ENCODE data around the gene AFF3. TPM values are rescaled to one million over a fixed set of nuclear protein-coding genes. Genes with fewer than 3 reads are reported as not detected.

The AFF3 gene
- polyA plus RNA-seq, 1 donor (not counting 4 experiments of a cell fraction or from before 2014, with no cell fraction given): not detected

DNA sequence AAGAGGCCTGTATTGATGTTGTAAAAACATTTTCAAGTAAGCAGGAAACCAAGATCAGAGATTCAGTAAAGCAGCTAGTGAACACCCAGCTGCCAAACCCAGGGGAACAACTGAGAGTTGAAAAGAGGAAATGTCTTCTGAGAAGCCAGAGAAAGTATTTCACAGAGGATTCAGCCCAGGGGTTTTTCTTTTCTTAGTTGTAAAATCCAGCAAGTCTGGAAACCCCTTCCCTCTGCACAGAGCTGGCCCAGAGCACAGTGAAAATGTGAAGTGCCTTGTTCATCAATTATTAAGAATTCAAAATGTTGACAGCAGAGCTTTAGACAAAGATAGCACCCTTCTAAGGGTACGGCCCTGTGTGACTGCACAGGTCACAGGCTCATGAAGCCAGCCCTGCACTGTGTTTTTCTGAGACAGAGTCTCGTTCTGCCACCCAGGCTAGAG lies 28.4 kb downstream of the AFF3 start:
- TF ChIP-seq, protein P1, sequence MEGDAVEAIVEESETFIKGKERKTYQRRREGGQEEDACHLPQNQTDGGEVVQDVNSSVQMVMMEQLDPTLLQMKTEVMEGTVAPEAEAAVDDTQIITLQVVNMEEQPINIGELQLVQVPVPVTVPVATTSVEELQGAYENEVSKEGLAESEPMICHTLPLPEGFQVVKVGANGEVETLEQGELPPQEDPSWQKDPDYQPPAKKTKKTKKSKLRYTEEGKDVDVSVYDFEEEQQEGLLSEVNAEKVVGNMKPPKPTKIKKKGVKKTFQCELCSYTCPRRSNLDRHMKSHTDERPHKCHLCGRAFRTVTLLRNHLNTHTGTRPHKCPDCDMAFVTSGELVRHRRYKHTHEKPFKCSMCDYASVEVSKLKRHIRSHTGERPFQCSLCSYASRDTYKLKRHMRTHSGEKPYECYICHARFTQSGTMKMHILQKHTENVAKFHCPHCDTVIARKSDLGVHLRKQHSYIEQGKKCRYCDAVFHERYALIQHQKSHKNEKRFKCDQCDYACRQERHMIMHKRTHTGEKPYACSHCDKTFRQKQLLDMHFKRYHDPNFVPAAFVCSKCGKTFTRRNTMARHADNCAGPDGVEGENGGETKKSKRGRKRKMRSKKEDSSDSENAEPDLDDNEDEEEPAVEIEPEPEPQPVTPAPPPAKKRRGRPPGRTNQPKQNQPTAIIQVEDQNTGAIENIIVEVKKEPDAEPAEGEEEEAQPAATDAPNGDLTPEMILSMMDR (optimal IDR thresholded peaks at IDR 0.05 in 1 of 3, IDR thresholded peaks at IDR 0.05 in 1 of 3, conservative IDR thresholded peaks at IDR 0.05 in 1 of 3; ENCODE audit: extremely low read depth in 1 of 3, insufficient read depth in 2 of 3, low read length in 3 of 3): no peak
- no peak for TF ChIP-seq EZH2 (IDR thresholded peaks at IDR 0.05; ENCODE audit: low read length)
- Histone ChIP-seq H3K36me3 (ENCODE audit: control insufficient read depth in 2 of 2, extremely low read depth in 1 of 2, insufficient read depth in 2 of 2, low read length in 2 of 2) (no peaks in the 10 kb centered on the region), H3K4me1 (ENCODE audit: control insufficient read depth, extremely low read depth, insufficient read depth, low read length) (no peaks in the 10 kb centered on the region), H3K9me1 (ENCODE audit: control insufficient read depth, extremely low read depth, insufficient read depth, low read length) (no peaks in the 10 kb centered on the region), H3K79me2 (ENCODE audit: control insufficient read depth, insufficient read depth, low read length) (no peaks in the 10 kb centered on the region), H3K27me3 (ENCODE audit: control insufficient read depth, extremely low read depth, insufficient read depth, low read length) (no peaks in the 10 kb centered on the region), H3K9ac (ENCODE audit: control insufficient read depth, extremely low read depth, insufficient read depth, low read length) (no peak overlapping the region), H3K9me3 (ENCODE audit: control insufficient read depth, low read depth, low read length) (no peaks in the 10 kb centered on the region), H3K4me2 (ENCODE audit: control insufficient read depth, extremely low read depth, insufficient read depth, low read depth, low read length) (no peak overlapping the region), H3K4me3 (ENCODE audit: control insufficient read depth in 2 of 3, extremely low read depth in 1 of 3, insufficient read depth in 2 of 3, low read depth in 1 of 3, low read length in 3 of 3) (no peak overlapping the region), H2AFZ (ENCODE audit: control insufficient read depth, low read length) (no peak overlapping the region), H4K20me1 (ENCODE audit: control insufficient read depth, extremely low read depth, insufficient read depth, low read length) (no peaks in the 10 kb centered on the region), H3K27ac (ENCODE audit: control insufficient read depth, insufficient read depth, low read length) (no peak overlapping the region)
- dilution Hi-C loops (cut with MboI; ENCODE audit: extremely low pct_ligation_motif_present, low sequenced_read_pairs): no loop called here
- FAIRE-seq: no peak
- no peak for DNase-seq (ENCODE audit: low read depth, low spot score)

DNA sequence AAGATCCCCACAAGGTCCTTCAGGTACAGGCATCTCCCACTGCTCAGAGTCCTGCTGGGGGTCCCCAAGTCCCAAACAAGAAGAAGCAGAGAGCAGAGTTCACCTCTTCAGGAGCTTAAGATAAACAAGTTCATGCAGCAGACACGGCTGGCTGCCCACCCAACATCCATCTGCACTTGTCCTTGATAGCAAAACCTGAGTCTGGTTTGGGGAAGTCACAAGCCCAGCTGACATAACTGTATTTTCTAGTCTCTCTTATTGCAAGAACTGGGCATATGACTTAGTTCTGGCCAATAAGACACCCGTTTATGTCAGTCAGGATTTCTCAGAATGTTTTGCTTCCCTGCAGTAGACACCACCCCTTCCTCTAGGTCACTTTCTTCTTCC lies 31.8 kb downstream of the AFF3 start:
- FAIRE-seq: no peak
- Histone ChIP-seq H4K20me1 (ENCODE audit: control insufficient read depth, extremely low read depth, insufficient read depth, low read length) (no peaks in the 10 kb centered on the region), H3K9me3 (ENCODE audit: control insufficient read depth, low read depth, low read length) (no peaks in the 10 kb centered on the region), H3K27me3 (ENCODE audit: control insufficient read depth, extremely low read depth, insufficient read depth, low read length) (peaks cover 29% of the 10 kb centered on the region), H3K27ac (ENCODE audit: control insufficient read depth, insufficient read depth, low read length) (no peak overlapping the region), H2AFZ (ENCODE audit: control insufficient read depth, low read length) (no peak overlapping the region), H3K4me1 (ENCODE audit: control insufficient read depth, extremely low read depth, insufficient read depth, low read length) (no peaks in the 10 kb centered on the region), H3K4me3 (ENCODE audit: control insufficient read depth in 2 of 3, extremely low read depth in 1 of 3, insufficient read depth in 2 of 3, low read depth in 1 of 3, low read length in 3 of 3) (no peak overlapping the region), H3K9ac (ENCODE audit: control insufficient read depth, extremely low read depth, insufficient read depth, low read length) (no peak overlapping the region), H3K79me2 (ENCODE audit: control insufficient read depth, insufficient read depth, low read length) (no peaks in the 10 kb centered on the region), H3K36me3 (ENCODE audit: control insufficient read depth in 2 of 2, extremely low read depth in 1 of 2, insufficient read depth in 2 of 2, low read length in 2 of 2) (no peaks in the 10 kb centered on the region), H3K4me2 (ENCODE audit: control insufficient read depth, extremely low read depth, insufficient read depth, low read depth, low read length) (no peak overlapping the region), H3K9me1 (ENCODE audit: control insufficient read depth, extremely low read depth, insufficient read depth, low read length) (no peaks in the 10 kb centered on the region)
- DNase-seq (ENCODE audit: low read depth, low spot score): no peak
- dilution Hi-C loops (cut with MboI; ENCODE audit: extremely low pct_ligation_motif_present, low sequenced_read_pairs): no loop called here
- no peak for TF ChIP-seq EZH2 (IDR thresholded peaks at IDR 0.05; ENCODE audit: low read length)
- TF ChIP-seq, protein P1 (optimal IDR thresholded peaks at IDR 0.05 in 1 of 3, IDR thresholded peaks at IDR 0.05 in 1 of 3, conservative IDR thresholded peaks at IDR 0.05 in 1 of 3; ENCODE audit: extremely low read depth in 1 of 3, insufficient read depth in 2 of 3, low read length in 3 of 3): no peak

Data from keratinocyte (primary cell).